Activated CD8-positive, alpha-beta memory T cell treated with anti-CD3 and anti-CD28 coated beads, Interleukin-2, amount 50 U/mL, for 4 hours (primary cell): Measurements from ENCODE around the gene PIK3R3.
A peak's percentile ranks its signal among the peaks of the same experiment; 100 is the strongest.

ENCODE experiments used
- DNase-seq: peaks from one replicate; pipeline ENCODE4 v3.0.0-alpha.2; 2020

PIK3R3 gene

GRCh38 chr1:46153732-46154131 is 21.3 kb upstream of the PIK3R3 start:
- no peak for DNase-seq

GRCh38 chr1:46153228-46153627 is 20.8 kb upstream of the PIK3R3 start:
- DNase-seq = no peak

GRCh38 chr1:46152016-46152415 is 19.6 kb upstream of the PIK3R3 start:
- no peak for DNase-seq

- DNase-seq = no peak
Measured at GRCh38 chr1:46150085-46150484, 17.7 kb upstream of the PIK3R3 start.

- DNase-seq = no peak
Measured at GRCh38 chr1:46148318-46148717, 15.9 kb upstream of the PIK3R3 start.

GRCh38 chr1:46137916-46138315 is 5.5 kb upstream of the PIK3R3 start:
- DNase-seq = no peak

GRCh38 chr1:46136711-46137110 is 4.3 kb upstream of the PIK3R3 start:
- DNase-seq = no peak

- no peak for DNase-seq
Measured at GRCh38 chr1:46134660-46135331, 2.4 kb upstream of the PIK3R3 start.

GRCh38 chr1:46133781-46134350 is 1.4 kb upstream of the PIK3R3 start:
- no peak for DNase-seq

- no peak for DNase-seq
Measured at GRCh38 chr1:46133181-46133658, 791 bp upstream of the PIK3R3 start.

GRCh38 chr1:46131712-46132528 is 509 bp downstream of the PIK3R3 start:
- DNase-seq = peak; percentile 35

- no peak for DNase-seq
Measured at GRCh38 chr1:46131093-46131492, 1.3 kb downstream of the PIK3R3 start.

- no peak for DNase-seq
Measured at GRCh38 chr1:46130606-46131005, 1.8 kb downstream of the PIK3R3 start.

GRCh38 chr1:46130121-46130520 is 2.3 kb downstream of the PIK3R3 start:
- no peak for DNase-seq

- no peak for DNase-seq
Measured at GRCh38 chr1:46128344-46128743, 4.1 kb downstream of the PIK3R3 start.

GRCh38 chr1:46118856-46119255 is 13.6 kb downstream of the PIK3R3 start:
- no peak for DNase-seq

GRCh38 chr1:46117810-46118494 is 14.5 kb downstream of the PIK3R3 start:
- no peak for DNase-seq

GRCh38 chr1:46114925-46115603 is 17.4 kb downstream of the PIK3R3 start:
- no peak for DNase-seq

GRCh38 chr1:46113948-46114347 is 18.5 kb downstream of the PIK3R3 start:
- no peak for DNase-seq

GRCh38 chr1:46112108-46112507 is 20.3 kb downstream of the PIK3R3 start:
- DNase-seq = no peak

GRCh38 chr1:46110521-46110920 is 21.9 kb downstream of the PIK3R3 start:
- DNase-seq = no peak

- DNase-seq = no peak
Measured at GRCh38 chr1:46102769-46103476, 29.5 kb downstream of the PIK3R3 start.
